SK-N-SH treated with all-trans-retinoic acid at 6 μM for 48 hours (cell line): ENCODE data around the gene HDAC1.

Source experiments
- ISL1 ChIP-seq: fragments of 250-450 bp; sonication (Bioruptor Pico); IDR thresholded peaks from 2 replicates; pipeline ENCODE4 v2.1.2; 2022; ENCODE audit warnings: mild to moderate bottlenecking, moderate library complexity
- PPARA ChIP-seq: fragments of 250-450 bp; sonication (Bioruptor Pico); IDR thresholded peaks from 2 replicates; pipeline ENCODE4 v1.5.0; 2020; ENCODE audit warnings: mild to moderate bottlenecking, borderline replicate concordance
- SNAI2 ChIP-seq: fragments of 250-450 bp; sonication (Bioruptor Pico); IDR thresholded peaks from 2 replicates; pipeline ENCODE4 v1.5.0; 2020; ENCODE audit warnings: mild to moderate bottlenecking, moderate library complexity
- ZFP30 ChIP-seq: fragments of 450-650 bp; formaldehyde crosslinking; IDR thresholded peaks from 2 replicates; pipeline ENCODE4 v1.5.0; 2022; ENCODE audit warnings: mild to moderate bottlenecking, moderate library complexity
- TF ChIP-seq, protein P1 (sequence below): fragments of 250-450 bp; sonication (Bioruptor Pico); IDR thresholded peaks from 2 replicates; pipeline ENCODE4 v1.8.0; 2020; ENCODE audit warnings: mild to moderate bottlenecking, moderate library complexity, borderline replicate concordance

DNA sequence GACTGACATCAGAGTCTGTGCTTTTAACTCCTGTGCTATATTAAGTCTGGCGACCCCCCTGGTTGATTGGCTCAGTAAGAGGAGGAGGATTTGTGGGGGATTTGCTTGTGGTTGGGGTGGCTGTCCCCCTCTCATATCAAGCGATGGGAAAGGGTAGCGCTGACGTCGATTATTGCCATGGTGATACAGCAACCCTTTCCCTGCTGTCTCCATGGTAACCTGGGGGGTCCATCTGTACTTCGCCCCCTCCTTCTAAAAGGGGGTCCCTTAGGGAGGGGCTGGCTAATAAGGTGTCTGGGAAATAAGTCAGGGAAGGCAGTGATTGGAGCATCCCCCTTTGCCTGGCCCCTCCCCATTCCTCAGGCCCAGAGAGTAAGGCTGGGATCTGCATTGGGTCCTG lies 65.7 kb downstream of the HDAC1 start:
- TF ChIP-seq ZFP30 (CRISPR knock-in tag) (no peak), PPARA (CRISPR knock-in tag) (no peak), ISL1 (no peak), SNAI2 (CRISPR knock-in tag) (no peak)
- TF ChIP-seq, protein P1, sequence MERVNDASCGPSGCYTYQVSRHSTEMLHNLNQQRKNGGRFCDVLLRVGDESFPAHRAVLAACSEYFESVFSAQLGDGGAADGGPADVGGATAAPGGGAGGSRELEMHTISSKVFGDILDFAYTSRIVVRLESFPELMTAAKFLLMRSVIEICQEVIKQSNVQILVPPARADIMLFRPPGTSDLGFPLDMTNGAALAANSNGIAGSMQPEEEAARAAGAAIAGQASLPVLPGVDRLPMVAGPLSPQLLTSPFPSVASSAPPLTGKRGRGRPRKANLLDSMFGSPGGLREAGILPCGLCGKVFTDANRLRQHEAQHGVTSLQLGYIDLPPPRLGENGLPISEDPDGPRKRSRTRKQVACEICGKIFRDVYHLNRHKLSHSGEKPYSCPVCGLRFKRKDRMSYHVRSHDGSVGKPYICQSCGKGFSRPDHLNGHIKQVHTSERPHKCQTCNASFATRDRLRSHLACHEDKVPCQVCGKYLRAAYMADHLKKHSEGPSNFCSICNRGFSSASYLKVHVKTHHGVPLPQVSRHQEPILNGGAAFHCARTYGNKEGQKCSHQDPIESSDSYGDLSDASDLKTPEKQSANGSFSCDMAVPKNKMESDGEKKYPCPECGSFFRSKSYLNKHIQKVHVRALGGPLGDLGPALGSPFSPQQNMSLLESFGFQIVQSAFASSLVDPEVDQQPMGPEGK (CRISPR knock-in tag), result no peak
